Natural killer cell treated with Interleukin-12 subunit alpha and Interleukin-12 subunit beta and Interleukin-15 and Interleukin-18, amount 100 ng/mL, for 72 hours (primary cell): Measurements from ENCODE around the gene MFSD1. TPM values are rescaled to one million over a fixed set of nuclear protein-coding genes. Genes with fewer than 3 reads are reported as not detected.

ENCODE experiments used
- ATAC-seq, 2 donors: fragments of 150-1000 bp; cut with Tn5 transposase in 1 of 2; sonication (Bioruptor Pico), chemical (Tn5 transposase) in 1 of 2; 2 replicates each; pipeline ENCODE4 v1.10.0; 2021
- DNase-seq: peaks from one replicate; pipeline ENCODE4 v3.0.0; 2022; ENCODE audit warnings: low spot score
- H3K27ac Mint-ChIP-seq, 2 donors: 1 replicate in 1 of 2; 2 replicates in 1 of 2; pipeline ENCODE4 v1.8.0; 2022; ENCODE audit warnings: mixed read lengths in 2 of 2, mild to moderate bottlenecking in 1 of 2, moderate library complexity in 1 of 2
- H3K27me3 Mint-ChIP-seq, 2 donors: 1 replicate in 1 of 2; 2 replicates in 1 of 2; pipeline ENCODE4 v1.8.0; 2022; ENCODE audit warnings: mixed read lengths in 2 of 2
- H3K36me3 Mint-ChIP-seq: one replicate; pipeline ENCODE4 v1.8.0; 2022; ENCODE audit warnings: mixed read lengths
- H3K4me1 Mint-ChIP-seq, 2 donors: 1 replicate in 1 of 2; 2 replicates in 1 of 2; pipeline ENCODE4 v1.8.0; 2022; ENCODE audit warnings: low read depth in 2 of 2, mixed read lengths in 2 of 2, mild to moderate bottlenecking in 1 of 2
- H3K4me3 Mint-ChIP-seq: one replicate; pipeline ENCODE4 v1.8.0; 2022; ENCODE audit warnings: mixed read lengths
- H3K9me3 Mint-ChIP-seq: 2 replicates; pipeline ENCODE4 v1.8.0; 2022; ENCODE audit warnings: mixed read lengths
- total RNA-seq, 2 donors: library from RNA; stranded (reverse); gene quantifications; one replicate each; pipeline ENCODE4 v1.2.3, GENCODE V29; 2022

MFSD1 gene
- total RNA-seq, 2 donors from 2014 or later, result 21.9 to 25.5 TPM

DNA sequence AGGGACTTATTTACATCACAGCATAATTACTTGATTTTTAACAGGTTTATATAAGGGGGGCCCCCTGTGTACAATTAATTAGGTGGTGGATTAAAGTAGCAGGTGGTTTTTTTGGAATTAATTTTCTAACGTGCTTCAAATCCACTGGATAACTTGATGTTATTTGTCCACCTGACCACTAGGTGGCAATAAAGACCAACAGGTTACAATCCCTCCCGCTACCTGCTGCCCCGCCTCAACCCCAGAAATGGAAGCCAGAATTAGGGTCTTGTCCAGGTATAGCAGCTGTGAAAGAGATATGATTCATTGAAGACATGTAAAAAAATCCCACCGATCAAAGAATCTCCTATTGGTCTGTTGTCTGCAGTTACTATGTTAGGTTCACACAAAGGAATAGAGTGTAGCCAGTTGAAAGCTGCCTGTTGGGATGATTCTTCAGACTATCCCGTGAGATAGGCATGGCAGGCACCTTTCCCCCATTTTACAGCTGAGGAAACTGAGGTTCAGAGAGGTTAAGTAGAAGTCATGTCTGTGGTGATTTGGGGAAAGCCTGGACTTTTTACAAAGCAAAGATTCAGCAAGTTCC is 44.0 kb downstream of the MFSD1 start:
- Mint-ChIP-seq H3K36me3 (no peaks in the 10 kb centered on the region), H3K27me3 (no peaks in the 10 kb centered on the region), H3K4me3 (no peak overlapping the region), H3K9me3 (no peaks in the 10 kb centered on the region), H3K27ac (no peak overlapping the region), H3K4me1 (peaks cover 0 to 8% of the 10 kb centered on the region in 2 donors)
- DNase-seq (no peak), ATAC-seq (no peak)

DNA sequence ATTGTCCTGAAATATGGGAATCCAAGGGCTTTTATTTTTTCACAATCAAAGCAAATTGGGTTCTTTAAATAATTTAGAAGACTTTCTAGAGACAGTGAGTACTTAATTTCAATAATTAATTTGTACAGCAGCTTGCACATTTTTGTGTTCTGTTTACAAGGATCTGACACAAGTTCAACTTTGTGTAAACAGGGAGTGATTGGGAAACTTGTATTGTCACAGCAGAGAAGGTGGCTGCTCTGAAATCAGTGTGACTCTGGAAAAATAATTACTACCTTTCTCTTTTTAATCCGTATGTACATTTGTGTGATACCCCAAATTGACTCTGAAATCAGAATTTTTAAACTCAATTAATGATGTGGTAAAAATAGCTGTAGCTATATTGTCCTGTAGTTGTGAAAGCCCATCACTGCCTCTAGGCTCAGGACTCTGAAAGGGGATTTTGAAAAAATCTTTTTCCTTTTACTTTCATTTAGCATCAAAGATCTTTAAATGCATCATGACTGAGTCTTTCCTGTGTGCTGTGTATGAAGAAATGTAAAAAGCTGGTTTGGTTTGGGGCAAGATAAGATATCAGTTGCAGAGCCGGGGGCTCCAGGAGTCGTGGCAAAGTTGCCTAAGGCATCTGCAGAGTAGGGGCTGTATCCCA is 45.1 kb downstream of the MFSD1 start:
- no peaks in the 10 kb centered on the region for H3K27me3 Mint-ChIP-seq
- H3K4me3 Mint-ChIP-seq, result no peak overlapping the region
- no peaks in the 10 kb centered on the region for H3K36me3 Mint-ChIP-seq
- ATAC-seq (peak; percentile 63 to 77), DNase-seq (no peak)
- no peaks in the 10 kb centered on the region for H3K9me3 Mint-ChIP-seq
- H3K4me1 Mint-ChIP-seq, result peaks cover 0 to 8% of the 10 kb centered on the region in 2 donors
- H3K27ac Mint-ChIP-seq, result peak overlapping the region in 1 of 2 donors; percentile 34

DNA sequence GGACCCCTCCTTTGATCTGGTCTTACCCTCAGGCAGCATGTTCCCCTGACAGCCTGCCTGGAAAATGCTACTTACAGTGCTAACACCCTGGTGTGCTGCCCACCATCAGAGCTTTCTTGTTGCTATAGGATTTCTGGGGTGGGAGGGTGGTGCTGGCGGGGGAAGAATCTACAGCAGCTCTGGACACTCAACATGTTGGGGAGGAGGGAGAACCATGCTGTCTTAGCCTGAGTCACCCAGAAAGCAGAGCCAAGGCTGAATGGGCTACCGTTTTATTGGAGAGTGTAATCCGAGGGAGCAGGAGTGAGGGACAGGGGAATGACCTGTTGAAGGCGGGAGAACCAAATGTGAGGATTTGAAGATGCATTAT is 45.6 kb downstream of the MFSD1 start:
- H3K4me1 Mint-ChIP-seq, result peaks cover 0 to 8% of the 10 kb centered on the region in 2 donors

DNA sequence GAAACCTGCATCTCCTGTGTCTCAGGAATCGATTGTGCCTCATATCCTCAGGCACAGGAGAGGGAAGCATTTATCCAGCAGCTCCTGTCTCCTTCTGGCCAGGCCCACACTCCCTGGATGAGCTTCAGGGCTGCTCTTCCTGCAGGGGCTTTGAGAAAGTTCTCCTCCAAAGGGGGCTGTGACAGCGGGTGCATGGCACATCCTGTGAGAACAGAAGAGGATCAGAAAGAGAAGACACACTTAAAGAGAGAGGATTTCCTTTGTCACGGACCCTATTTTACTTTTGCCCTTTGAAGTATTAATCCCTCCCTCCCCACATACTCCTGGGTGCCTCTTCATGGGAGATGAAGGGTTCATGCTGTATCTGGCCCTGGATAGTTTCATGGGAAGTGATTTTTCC is 46.0 kb downstream of the MFSD1 start:
- Mint-ChIP-seq H3K27me3 (peaks cover 0 to 5% of the 10 kb centered on the region in 2 donors), H3K4me1 (peaks cover 0 to 8% of the 10 kb centered on the region in 2 donors), H3K36me3 (no peaks in the 10 kb centered on the region), H3K4me3 (no peak overlapping the region), H3K27ac (no peak overlapping the region), H3K9me3 (no peaks in the 10 kb centered on the region)
- DNase-seq (no peak), ATAC-seq (no peak)

More for the DNA sequence above, 45.6 kb downstream of the MFSD1 start:
- peaks cover 0 to under 1% of the 10 kb centered on the region in 2 donors for H3K27me3 Mint-ChIP-seq
- no peak overlapping the region for H3K4me3 Mint-ChIP-seq
- H3K9me3 Mint-ChIP-seq, result no peaks in the 10 kb centered on the region
- ATAC-seq (peak; percentile 29 to 32), DNase-seq (no peak)
- no peaks in the 10 kb centered on the region for H3K36me3 Mint-ChIP-seq
- peak overlapping the region in 1 of 2 donors; percentile 34 for H3K27ac Mint-ChIP-seq

DNA sequence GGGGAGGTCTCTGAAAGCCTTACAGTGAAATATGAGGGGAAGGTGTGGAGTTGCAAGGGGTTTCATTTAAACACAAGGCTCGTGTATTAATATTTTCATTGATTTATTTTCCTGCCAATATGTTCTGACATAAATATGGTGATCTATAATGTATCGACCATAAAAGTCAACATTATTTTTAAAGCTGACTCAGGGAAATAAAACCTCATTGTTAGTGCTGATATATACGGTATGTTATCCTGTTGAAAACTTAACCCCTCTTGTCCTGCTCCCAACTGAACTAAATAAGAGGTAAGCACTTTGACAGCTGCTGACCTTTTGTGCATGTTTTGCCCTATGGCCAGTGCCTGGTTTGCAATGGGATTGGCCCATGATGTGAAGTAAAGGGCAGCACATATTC is 47.9 kb downstream of the MFSD1 start:
- H3K4me3 Mint-ChIP-seq, result no peak overlapping the region
- H3K4me1 Mint-ChIP-seq, result peaks cover 0 to 8% of the 10 kb centered on the region in 2 donors
- H3K9me3 Mint-ChIP-seq, result no peaks in the 10 kb centered on the region
- H3K27ac Mint-ChIP-seq, result no peak overlapping the region
- DNase-seq (no peak), ATAC-seq (no peak)
- H3K27me3 Mint-ChIP-seq, result peaks cover 0 to 7% of the 10 kb centered on the region in 2 donors
- no peaks in the 10 kb centered on the region for H3K36me3 Mint-ChIP-seq

DNA sequence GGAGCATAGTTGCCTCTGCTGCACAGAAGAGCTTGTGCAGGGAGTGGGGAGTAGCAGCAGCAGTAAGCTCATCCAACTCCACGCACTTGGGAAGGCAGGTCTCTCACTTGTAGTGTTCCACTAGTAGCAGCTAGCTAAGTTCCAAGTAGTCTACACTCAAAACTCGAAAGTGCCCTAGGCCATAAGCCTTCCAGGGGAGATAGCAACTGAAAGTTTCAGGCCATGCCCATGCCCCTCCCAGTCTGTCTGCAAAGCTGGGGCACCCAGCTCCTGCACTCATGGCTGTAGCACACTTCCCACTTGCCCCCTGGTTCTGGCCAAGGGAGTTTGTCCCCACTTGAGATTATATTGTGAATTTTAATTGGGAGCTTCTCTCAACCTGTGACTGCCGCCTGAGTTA is 57.5 kb downstream of the MFSD1 start:
- Mint-ChIP-seq H3K27me3 (peaks cover 6 to 14% of the 10 kb centered on the region in 2 donors), H3K36me3 (peaks cover 6% of the 10 kb centered on the region), H3K4me3 (no peak overlapping the region), H3K4me1 (no peaks in the 10 kb centered on the region), H3K9me3 (peaks cover 13% of the 10 kb centered on the region), H3K27ac (no peak overlapping the region)
- DNase-seq (no peak), ATAC-seq (no peak)

DNA sequence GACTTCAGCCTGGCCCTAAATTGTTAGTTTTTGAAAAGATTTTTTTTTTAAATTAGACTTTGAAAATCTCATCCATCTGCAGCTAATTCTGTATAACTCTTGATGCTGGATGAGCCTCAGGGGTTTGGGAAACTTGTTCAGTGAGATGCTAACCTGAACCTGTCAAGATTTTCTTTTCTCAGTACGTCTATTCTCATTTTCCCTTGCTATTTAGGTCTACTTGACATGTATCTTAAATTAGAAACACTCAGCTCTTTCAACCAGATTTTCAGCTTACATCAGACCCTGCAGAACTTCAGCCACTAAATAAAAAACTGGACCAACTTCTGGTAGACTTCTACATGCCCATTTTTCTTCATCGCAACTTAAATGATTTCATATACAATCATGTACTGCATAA is 61.4 kb downstream of the MFSD1 start:
- no peak overlapping the region for H3K27ac Mint-ChIP-seq
- no peak for ATAC-seq
- DNase-seq, result no peak
- no peaks in the 10 kb centered on the region for H3K36me3 Mint-ChIP-seq
- H3K4me3 Mint-ChIP-seq, result no peak overlapping the region
- H3K4me1 Mint-ChIP-seq, result no peaks in the 10 kb centered on the region
- peaks cover 4% of the 10 kb centered on the region for H3K9me3 Mint-ChIP-seq
- no peaks in the 10 kb centered on the region for H3K27me3 Mint-ChIP-seq

DNA sequence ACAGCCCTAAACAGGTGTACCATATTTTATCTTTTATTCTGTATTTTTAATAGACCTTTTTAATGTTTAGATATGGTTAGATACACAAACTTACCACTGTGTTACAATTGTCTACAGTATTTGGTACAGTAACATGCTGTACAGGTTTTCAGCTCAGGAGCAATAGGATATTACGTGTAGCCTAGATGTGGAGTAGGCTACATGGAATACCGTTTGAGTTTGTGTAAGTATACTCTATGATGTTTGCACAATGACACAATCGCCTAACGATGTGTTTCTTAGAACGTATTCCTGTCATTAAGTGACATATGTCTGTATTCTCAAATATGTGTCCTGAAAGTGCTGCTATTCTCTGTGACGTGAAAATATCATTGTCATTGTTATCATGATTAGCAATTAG is 62.6 kb downstream of the MFSD1 start:
- Mint-ChIP-seq H3K4me3 (no peak overlapping the region), H3K4me1 (no peaks in the 10 kb centered on the region), H3K27me3 (no peaks in the 10 kb centered on the region), H3K9me3 (peaks cover 4% of the 10 kb centered on the region), H3K36me3 (no peaks in the 10 kb centered on the region), H3K27ac (no peak overlapping the region)
- no peak for ATAC-seq
- no peak for DNase-seq

DNA sequence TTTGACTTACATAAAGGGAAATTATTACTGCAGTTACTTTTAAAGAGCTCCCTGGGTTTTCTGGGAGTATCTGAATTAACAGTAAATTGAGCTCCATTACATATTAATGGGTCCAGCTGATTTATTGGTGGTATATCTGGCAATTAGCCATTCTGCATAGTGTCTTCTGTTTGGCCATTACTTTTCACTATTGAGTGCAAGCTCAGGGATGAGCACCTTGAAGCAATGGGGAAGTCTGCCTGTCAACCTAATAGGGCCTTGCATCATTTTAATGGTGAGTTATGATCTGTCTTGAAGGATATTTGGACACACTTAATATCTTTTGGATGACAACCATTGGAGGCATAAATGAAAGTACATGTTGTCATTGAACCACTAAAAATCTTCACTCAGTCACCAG is 73.8 kb downstream of the MFSD1 start:
- ATAC-seq (no peak), DNase-seq (no peak)
- no peaks in the 10 kb centered on the region for H3K9me3 Mint-ChIP-seq
- peaks cover 8 to 26% of the 10 kb centered on the region in 2 donors for H3K27me3 Mint-ChIP-seq
- no peaks in the 10 kb centered on the region for H3K4me1 Mint-ChIP-seq
- H3K4me3 Mint-ChIP-seq, result no peak overlapping the region
- no peaks in the 10 kb centered on the region for H3K36me3 Mint-ChIP-seq
- no peak overlapping the region for H3K27ac Mint-ChIP-seq

Other genes starting within 250 kb of the MFSD1 start
- under 1 TPM; 0.67 to 0.86 TPM for gene MLF1, start 230.9 kb upstream of the MFSD1 start, total RNA-seq
- 10 to 100 TPM; 63.9 to 69.5 TPM for gene GFM1, start 157.5 kb upstream of the MFSD1 start, total RNA-seq
- 10 to 100 TPM in 1 of 2 donors, 1 to 10 TPM in 1; 3.8 to 16.1 TPM for gene LXN, start 129.4 kb upstream of the MFSD1 start, total RNA-seq
- not detected for gene RARRES1, start 69.6 kb upstream of the MFSD1 start, total RNA-seq